HG03571 (cell line): ENCODE data around the gene SMPD3.

Experiments used
- ATAC-seq: cut with Tn5 transposase; IDR thresholded peaks from one replicate; pipeline ENCODE4 v1.9.1; 2021; ENCODE audit not compliant: unreplicated experiment

Gene SMPD3

DNA sequence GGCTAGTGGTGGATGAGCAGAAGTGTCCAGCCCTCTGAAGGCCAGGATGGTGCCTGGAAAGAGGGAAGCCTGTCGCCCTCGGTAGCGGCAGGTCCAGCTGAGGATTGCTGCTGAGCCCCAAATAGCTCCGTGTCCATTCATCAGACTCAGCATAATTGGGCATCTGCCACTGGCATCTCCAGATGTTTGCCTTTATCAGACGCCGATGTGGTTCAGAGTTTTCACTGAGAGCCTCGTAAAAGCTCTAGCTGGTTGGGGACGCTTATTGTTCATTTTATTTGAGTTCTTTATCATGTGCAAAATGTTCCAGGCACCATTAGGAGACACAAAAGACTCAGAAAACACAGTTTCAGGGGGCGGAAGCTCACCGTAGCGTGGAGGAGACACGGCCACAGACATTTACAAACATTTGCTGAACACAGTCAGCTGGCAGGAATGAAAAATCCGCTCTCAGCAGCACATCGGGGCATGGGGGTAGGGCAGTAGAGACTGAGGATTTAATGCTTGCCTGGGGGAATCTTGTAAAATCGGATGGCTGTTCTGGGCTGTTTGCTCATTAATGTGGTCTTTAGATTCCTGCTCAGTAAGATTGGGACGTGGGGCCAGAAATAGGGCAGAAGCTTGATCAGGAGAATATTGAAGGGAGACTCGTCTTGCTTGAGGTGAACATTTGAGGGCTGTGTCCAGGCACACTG lies 41.7 kb downstream of the SMPD3 start:
- no peak for ATAC-seq

DNA sequence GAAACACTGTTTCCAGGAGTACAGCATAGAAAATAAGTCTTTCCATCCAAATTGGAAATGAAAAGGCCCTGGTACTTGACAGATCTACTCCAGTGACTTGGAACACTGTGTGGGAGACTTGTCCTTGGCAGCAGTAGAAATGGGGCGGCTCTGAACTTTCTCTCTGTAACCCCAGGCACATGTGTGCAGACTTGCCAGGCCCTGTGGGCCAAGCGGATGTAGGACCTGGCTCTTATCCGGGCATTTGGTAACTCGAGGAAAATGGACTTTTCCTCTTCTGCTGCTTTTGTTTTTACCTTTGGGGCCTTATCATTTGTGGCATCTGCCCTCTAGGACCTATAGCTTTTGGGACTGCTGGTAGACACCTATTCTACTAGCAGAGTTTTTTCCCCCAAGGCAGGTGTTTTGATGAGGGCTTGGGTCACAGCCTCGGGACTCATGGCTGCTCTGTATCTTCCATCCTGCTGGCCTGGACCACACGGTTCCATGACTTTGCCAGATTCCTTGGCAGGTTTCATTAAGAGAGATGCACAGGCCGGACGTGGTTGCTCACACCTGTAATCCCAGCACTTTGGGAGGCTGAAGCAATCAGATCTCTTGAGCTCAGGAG lies 43.5 kb downstream of the SMPD3 start:
- ATAC-seq = no peak

DNA sequence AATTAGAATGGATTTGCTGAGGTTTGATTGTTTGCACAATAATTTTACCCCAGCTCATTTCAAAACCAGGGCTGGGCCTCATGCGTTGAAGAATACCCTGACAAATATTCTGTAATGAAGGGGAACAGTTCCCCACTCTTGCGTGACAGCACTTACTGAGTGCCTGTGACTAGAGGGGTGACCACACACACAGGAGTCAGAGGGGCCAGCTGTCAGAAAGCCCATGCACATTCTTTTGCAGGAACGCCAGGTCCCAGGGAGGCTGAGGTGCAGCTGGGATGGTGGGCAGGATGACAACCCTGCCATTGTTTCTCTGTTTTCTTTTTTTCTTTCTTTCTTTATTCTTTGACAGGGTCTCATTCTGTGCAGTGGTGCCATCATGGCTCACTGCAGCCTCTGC lies 44.6 kb downstream of the SMPD3 start:
- no peak for ATAC-seq

DNA sequence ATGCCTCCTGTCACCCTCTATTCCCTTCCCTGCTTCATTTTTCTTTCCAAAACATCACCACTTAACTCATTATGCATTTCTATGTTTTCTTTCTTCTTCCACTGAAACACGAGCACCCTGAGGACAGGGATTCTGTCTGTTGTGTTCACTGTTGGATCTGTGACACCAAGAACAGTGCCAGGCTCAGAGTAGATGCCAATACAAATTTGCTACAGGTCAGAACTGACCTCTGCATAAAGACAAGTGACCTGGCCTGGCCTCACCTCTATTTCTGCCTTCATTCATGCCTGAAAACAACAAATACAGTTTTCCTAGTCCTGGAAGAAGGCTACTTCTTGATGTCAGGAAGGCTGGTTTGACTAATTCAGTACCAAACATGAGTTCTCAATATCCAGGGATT lies 45.1 kb downstream of the SMPD3 start:
- ATAC-seq = no peak

DNA sequence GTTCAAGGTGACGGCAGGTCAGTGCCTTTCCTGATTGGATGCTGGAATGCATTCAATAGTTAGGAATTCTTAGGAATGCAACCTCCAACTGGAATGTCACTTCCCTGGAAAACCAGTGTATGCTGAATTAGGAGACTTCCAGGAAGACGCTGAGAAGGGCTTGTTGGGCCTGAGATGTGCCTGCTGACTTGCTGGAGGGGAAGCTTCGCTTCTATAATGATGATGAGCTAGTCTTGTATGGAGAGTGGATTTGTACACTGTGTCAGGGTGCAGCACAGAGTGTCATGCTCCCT lies 45.6 kb downstream of the SMPD3 start:
- no peak for ATAC-seq

DNA sequence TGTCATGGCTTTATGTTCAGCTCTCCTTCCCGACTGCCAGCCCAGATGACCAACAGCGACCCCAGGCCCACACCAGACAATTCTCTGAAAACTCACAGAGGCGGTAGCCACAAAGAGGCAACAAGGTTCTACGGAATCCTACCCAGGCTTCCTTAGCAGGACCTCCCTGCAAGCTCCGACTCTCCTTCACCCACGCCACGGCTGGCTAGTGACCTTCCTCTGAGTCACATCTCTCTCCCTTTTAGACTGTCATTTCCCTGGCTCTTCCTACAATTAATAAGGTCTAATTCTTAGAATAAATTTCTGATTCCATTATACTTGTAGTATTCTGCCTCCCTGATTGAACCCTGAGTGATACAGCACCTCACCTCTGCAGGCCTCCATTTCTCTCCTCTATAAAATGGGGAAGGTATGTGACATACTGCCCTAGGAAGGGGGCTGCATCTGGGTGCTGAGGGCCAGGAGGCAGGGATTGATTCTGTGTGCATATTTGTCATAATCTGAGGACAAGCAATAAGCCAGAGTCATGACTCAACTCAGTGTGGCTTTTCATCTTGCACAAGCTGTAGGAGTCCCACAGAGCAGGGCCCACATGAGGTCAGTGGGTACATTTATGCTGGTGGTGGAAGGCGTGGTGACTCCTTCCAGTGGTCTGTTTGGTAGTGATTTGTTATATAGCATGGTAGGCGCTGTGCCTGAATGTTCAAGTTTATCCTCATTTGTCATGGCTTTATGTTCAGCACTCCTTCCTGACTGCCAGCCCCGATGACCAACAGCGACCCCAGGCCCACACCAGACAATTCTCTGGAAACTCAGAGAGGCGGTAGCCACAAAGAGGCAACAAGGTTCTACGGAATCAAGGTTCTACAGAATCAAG lies 46.2 kb downstream of the SMPD3 start:
- no peak for ATAC-seq

DNA sequence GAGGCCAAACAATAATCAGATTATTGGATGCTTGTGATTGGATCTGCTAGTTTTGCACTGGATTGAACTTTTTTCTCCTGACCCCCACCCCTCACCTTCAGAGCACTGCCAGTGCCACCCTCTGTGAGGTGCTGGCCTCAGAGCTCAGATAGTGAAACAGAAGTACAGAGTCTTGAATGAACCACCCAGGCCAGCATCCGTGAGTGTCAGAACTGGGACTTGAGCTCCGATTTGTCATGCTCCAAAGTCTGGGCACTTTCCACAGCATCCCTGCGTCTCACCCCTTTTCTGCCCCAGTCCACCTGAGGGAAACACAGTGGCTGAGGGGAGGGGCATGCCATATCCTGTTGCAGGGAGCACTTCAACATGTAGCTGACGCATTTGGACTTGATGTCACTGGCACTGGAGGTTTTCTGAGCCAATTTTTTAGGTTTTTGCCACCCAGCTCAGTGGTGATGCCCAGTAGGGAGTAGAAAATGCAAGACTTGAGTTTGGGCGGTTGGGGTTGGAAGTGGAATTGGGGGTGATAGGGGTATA lies 47.3 kb downstream of the SMPD3 start:
- no peak for ATAC-seq

DNA sequence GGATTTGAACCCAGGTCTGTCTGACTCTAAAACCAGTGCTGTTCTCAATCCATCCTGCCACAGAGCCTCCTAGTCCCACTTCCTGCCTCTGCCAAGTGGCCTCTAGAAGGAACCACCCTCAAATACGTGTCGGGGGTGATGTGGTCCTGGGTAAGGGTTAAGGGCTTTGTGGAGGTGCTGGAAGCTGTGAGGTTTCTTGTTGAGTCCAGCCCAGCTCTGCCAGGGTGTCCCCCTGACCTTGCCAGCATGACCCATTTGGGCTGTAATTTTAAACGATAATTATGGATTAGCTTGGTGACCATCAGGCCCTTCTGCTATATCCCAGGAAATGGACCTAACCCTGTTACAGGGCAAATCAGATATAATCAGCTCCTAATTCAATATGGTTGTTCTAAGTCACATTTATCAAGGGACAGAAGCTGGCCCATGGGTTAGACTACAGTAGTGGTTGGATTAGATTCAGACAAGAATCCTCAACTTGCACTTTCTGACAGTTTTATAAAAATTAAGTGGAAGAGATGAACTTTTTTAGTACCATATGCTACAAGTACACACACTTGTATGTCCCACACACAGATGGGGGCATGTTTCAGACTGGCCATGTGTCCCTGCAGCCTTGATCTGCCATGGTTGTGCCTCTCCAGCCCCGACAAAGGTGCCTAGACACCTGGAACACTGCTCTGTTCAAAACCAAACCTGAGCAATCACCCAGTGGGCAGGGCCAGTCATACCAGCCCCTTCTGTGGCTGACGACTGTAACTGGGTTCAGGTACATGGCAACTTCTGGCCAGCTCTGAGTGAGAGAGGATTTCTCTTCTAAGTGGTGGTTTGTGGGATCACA lies 48.0 kb downstream of the SMPD3 start:
- ATAC-seq = no peak

DNA sequence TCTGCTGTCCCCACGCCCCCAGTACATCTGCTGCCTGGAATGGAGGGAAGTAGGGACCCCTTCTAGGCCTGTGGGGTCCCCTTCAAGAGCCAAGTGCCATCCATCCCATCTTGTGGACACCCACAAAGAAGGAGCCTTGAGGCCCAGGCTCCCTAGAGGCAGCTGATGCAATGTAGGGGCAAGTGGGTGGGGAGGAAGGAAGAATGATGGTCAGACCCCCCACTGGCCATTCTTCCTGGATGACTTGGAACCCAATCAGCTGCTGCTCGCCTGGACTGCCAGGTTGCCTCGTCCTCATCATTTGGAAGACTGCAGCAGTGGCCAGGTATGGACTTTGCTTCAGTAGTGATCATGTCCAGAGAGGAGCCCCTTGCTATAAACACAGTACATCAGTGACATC lies 48.9 kb downstream of the SMPD3 start:
- no peak for ATAC-seq

DNA sequence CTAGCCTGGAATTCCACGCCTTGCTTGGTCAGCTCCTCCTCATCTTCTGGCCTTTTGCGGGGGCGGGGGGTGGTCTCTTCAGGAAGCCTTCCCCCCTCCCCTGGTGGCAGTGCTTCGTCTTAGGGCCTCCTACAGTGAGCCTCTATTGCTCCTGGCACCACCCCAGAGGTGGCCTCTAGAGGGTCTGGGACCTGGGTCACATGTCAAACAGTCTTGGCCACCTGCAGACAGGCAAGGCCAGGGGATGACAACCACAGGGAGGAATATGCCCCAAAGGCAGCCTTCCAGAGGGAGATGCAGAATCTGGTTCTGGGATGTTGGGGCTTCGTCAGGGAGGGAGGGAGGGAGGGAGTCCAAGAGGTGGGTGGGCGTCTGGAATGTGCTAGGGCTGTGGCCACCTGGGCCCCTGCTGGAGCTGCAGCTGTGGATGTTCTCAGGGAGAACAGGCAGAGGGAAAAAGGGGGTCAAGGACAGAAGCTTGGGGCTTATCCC lies 50.6 kb downstream of the SMPD3 start:
- no peak for ATAC-seq

DNA sequence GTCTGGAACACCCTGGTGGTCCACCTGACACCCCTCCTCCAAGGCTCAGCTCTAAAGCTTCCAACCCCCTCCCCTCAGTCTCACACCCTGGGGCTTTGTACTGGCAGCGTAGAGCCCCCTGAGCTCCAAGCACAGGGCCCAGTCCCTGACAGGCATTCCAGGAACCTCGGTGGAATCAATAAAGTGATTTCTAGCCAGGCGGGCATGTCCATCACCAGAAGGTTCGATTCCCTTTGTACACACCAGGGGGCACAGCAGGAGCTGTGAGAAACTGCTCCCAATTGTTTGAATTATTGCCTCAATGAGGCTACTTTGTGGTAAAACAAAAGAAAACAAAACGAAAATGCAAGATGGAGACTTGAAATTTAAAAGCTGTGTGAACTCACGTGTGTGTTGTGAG lies 51.8 kb downstream of the SMPD3 start:
- ATAC-seq = no peak

DNA sequence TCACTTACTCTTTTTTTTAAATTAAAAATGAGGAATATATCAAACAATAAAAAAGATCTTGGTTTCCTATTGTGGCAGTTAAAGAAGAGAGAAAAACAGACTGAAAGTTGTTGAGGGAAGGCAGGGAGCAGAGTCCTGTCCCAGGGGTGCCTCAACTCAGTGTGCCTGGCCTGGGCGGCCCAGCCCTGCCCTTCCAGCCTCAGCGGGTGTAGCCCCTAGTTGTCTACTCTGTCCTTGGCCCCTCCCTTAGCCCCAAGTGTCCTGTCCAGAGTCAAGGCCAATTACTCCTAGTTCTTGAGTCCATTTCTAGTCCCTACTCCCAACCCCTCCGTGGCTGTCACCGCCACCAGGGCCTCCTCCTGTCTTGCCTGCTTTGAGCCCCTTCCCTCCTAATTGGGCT lies 52.5 kb downstream of the SMPD3 start:
- ATAC-seq = no peak

DNA sequence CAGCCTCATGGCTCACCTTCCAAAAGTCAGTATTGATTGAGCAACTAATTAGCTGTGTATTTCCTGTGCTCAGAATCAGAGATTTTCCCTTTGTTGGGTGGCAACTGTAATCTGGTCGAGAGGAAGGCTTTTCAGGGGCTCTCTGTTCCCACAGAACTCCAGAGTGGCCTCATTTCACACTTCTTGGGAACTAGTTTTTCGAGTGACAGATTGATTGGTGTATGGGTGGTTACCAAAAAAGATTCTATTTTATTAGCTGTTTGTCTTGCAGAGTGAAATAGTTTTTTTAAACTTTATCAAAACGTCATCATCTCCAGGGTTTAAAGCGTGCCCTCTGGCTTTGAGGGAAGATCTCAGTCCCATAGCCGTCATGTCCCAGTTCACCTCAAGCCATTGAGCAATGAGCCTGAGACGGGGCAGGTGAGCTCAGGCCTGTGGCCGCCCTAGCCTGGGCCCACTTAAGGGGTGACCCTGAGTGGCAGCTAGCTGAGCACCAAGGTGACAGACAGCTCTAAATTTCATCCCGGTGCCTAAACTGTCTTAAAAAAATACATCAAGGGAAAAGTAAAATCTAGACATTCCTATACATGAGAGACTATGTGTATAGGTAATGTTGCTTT lies 53.0 kb downstream of the SMPD3 start:
- ATAC-seq = no peak

DNA sequence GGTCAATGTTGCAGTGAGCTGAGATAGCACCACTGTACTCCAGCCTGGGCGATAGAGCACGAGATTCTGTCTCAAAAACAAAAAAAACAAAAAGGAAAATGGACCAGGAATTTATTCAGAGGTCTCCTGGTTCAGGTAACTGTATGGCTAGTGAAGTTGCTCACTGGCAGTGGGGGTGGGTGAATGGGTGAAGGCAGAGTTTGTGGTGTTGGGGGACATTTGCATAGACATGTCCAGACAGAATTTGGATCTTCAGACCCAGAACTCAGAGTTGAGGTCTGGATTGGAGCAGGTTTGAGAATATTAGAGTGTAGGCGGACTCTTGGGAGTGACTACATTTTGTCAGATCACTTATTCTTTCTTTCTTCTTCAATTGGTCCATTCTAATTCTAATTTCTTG lies 55.0 kb downstream of the SMPD3 start:
- ATAC-seq = no peak

DNA sequence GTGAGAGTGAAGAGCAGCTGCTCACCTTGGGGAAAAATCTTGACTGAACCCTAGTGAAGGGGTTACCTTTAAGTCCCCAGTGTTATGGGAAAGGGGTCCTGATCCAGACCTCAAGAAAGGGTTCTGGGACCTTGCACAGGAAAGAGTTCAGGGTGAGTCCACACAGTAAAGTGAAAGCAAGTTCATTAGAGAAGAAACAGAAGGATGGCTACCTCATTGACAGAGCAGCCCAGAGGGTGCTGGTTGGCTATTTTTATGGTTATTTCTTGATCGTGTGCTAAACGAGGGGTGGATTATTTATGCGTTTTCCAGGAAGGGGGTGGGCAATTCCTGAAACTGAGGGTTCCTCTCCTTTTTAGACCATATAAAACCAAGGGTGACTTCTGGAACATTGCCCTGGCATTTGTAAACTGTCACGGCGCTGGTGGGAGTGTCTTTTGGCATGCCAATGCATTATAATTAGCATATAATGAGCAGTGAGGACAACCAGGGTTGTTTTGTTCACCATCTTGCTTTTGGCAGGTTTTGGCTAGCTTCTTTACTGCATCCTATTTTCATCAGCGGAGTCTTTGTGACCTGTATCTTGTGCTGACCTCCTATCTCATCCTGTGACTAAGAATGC lies 58.4 kb downstream of the SMPD3 start:
- ATAC-seq = no peak

DNA sequence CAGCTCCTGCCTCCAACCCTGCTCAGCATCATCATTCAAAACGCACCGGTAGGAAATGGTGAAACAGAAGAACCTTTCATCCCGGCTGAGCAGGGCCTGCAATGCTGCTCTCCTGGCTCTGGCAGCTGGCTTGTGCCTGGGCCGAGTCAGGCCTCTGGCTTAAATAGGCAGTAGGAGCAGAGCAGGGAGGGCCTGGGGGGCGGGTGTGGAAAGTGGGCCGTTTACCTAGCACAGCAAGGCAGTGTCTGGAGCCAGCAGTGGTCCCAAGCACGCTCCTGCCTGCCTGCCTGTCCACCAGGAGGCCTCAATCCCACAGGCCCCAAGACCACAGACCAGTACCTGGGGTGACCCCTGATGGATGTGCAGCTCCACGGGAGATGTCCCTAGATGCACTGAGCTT lies 59.3 kb downstream of the SMPD3 start:
- no peak for ATAC-seq

DNA sequence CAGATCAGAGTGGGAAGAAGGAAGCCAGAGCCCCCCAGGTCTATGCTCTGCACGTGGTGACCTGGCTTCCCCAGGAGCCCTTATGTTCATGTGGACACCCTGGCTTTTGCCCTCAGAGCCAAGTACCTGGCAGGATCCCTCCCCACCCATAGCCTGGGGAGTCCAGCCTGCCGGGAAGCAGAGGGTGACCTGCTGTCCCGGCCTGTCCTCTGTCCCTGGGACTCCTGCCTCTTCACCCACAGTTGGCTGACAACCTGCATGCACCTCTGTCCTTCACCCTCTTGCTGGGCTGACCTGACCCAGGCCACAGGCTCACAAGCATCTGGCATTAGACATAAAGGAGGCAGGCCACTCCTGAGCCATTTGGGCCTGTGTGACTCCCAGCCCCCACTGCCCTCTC lies 60.2 kb downstream of the SMPD3 start:
- ATAC-seq = no peak

DNA sequence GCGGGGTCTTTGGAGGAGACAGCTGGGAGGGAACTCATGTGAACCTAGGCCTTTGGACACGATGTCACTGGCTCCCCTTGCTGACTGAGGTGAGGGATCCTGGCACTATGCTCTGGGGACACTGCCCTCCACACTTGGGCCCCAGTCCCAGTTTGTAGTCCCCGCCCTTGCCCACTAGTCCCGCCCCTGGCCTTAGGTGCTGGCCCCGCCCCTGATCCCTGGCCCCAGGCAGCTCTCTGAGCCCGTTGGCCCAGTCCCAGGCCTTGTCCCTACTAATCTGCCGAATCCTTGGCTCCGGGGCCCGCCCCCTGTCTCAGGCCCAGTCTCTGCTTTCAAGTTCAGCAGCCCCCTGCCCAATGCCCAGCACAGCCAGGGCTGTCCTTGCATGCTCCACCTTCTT lies 61.0 kb downstream of the SMPD3 start:
- ATAC-seq = no peak

DNA sequence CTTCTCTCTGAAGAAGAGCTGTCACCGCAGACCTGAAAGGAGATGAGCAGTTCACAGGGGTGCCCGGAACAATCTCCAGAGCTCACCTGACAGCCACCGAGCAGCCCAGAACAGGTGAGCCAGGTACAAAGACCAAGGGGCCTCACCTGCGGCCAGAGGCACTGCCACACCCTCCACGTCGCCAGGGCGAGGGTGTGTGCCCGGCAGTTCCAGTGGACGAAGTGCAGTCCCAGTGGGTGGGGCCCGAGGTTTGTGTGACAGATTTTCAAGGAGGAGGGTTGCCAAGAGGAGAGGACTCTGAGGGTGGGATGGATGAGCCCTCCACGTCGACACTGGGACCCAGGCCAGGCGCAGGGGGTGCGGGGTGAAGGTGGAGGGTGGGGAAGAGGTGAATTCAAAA lies 61.7 kb downstream of the SMPD3 start:
- no peak for ATAC-seq

DNA sequence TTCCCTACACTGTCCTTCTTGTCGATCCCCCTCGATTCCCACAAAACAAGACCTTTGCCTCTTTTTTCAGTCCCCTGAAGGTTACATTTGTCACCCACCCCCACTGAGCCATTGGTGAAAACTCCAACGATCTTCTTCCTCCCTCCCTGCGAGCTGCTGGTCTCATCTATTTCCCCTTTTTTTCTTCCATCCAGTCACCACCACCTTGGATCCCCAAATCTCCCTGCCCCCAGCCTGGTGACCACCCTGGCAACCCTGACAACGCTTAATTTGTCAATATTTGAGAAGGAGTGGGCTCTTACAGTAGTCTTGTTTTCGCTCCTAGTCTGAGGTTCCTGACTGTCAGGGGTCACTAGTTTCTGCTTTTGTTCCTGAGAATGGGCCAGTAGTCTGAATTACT lies 62.9 kb downstream of the SMPD3 start:
- ATAC-seq = no peak
